Coronary artery (tissue), 2 donors: Measurements from ENCODE around the gene ZNF140.

Experiments used
- DNase-seq: peaks from one replicate; pipeline ENCODE4 v3.0.0-alpha.2; 2017; ENCODE audit warnings: low spot score
- H3K27ac ChIP-seq, 2 donors: fragments of 200-600 bp; sonication (generic); one replicate each; pipeline ENCODE4 v1.5.1; 2016 to 2019
- H3K4me3 ChIP-seq: fragments of 200-600 bp; sonication (generic); 2 replicates; pipeline ENCODE4 v1.5.1; 2016; ENCODE audit warnings: mild to moderate bottlenecking, moderate library complexity
- CTCF ChIP-seq: fragments of 200-600 bp; sonication (generic); IDR thresholded peaks from one replicate; pipeline ENCODE4 v1.5.1; 2019; ENCODE audit warnings: antibody characterized with exemption

Gene ZNF140

GRCh38 chr12:133061954-133062353 is 18.8 kb upstream of the ZNF140 start:
- Histone ChIP-seq H3K27ac (no peak overlapping the region), H3K4me3 (no peak overlapping the region)
- no peak for DNase-seq
- no peak for TF ChIP-seq CTCF

GRCh38 chr12:133063556-133063955 is 17.2 kb upstream of the ZNF140 start:
- TF ChIP-seq CTCF, result no peak
- DNase-seq, result no peak
- H3K27ac ChIP-seq, result no peak overlapping the region
- no peak overlapping the region for H3K4me3 ChIP-seq

GRCh38 chr12:133073836-133074235 is 6.9 kb upstream of the ZNF140 start:
- H3K27ac ChIP-seq, result no peak overlapping the region
- TF ChIP-seq CTCF, result no peak
- DNase-seq, result no peak
- no peak overlapping the region for H3K4me3 ChIP-seq

GRCh38 chr12:133080026-133080367 is 726 bp upstream of the ZNF140 start:
- peak overlapping the region; percentile 94 for H3K4me3 ChIP-seq
- peak overlapping the region; percentile 96 to 98 for H3K27ac ChIP-seq
- TF ChIP-seq CTCF, result no peak
- DNase-seq, result peak; percentile 99

- DNase-seq, result no peak
- H3K4me3 ChIP-seq, result peak overlapping the region; percentile 94
- H3K27ac ChIP-seq, result peak overlapping the region; percentile 96 to 98
- TF ChIP-seq CTCF, result no peak
These were observed 547 bp downstream of the ZNF140 start for GRCh38 chr12:133081159-133081780.

- Histone ChIP-seq H3K27ac (no peak overlapping the region), H3K4me3 (no peak overlapping the region)
- no peak for TF ChIP-seq CTCF
- DNase-seq, result no peak
These were observed 2.6 kb downstream of the ZNF140 start for GRCh38 chr12:133083345-133083744.

GRCh38 chr12:133105620-133106019 is 24.9 kb downstream of the ZNF140 start:
- TF ChIP-seq CTCF, result no peak
- DNase-seq, result no peak
- peak overlapping the region; percentile 35 for H3K4me3 ChIP-seq
- H3K27ac ChIP-seq, result no peak overlapping the region
